GM20431 (cell line): ENCODE data around the gene XRCC2.
"Not testable (repeated sequence)": the region's sequence is repeated elsewhere in the genome, so short reads cannot be mapped to it uniquely, and the experiment has no call there.

ENCODE experiments used
- in situ Hi-C: fragments of 300-500 bp; cut with MseI, MboI; formaldehyde crosslinking; loops from one replicate; pipeline ENCODE4 v1.15.0; 2020; ENCODE audit warnings: low sequenced_read_pairs; ENCODE audit not compliant: unreplicated experiment

Gene XRCC2

GRCh38 chr7:152667958-152668357, 8.0 kb downstream of the XRCC2 start:
- in situ Hi-C loops: no loop called here

GRCh38 chr7:152666078-152666477, 9.9 kb downstream of the XRCC2 start:
- in situ Hi-C loops: no loop called here

- in situ Hi-C loops: no loop called here
Observed at GRCh38 chr7:152664636-152665035, 11.3 kb downstream of the XRCC2 start.

- in situ Hi-C loops: no loop called here
Observed at GRCh38 chr7:152663931-152664330, 12.0 kb downstream of the XRCC2 start.

GRCh38 chr7:152663148-152663740, 12.7 kb downstream of the XRCC2 start:
- in situ Hi-C loops: no loop called here

- in situ Hi-C loops: no loop called here
Observed at GRCh38 chr7:152661479-152661878, 14.5 kb downstream of the XRCC2 start.

- in situ Hi-C loops: no loop called here
Observed at GRCh38 chr7:152660021-152660420, 15.9 kb downstream of the XRCC2 start.

GRCh38 chr7:152654971-152655370, 21.0 kb downstream of the XRCC2 start:
- in situ Hi-C loops: no loop called here

- in situ Hi-C loops: no loop called here
Observed at GRCh38 chr7:152649220-152649619, 26.7 kb downstream of the XRCC2 start.

GRCh38 chr7:152647009-152647408, 28.9 kb downstream of the XRCC2 start:
- in situ Hi-C loops: no loop called here

- in situ Hi-C loops: not testable (repeated sequence)
Observed at GRCh38 chr7:152646579-152646978, 29.4 kb downstream of the XRCC2 start.

GRCh38 chr7:152643979-152644559, 31.9 kb downstream of the XRCC2 start:
- in situ Hi-C loops: no loop called here

- in situ Hi-C loops: no loop called here
Observed at GRCh38 chr7:152641384-152641783, 34.6 kb downstream of the XRCC2 start.

GRCh38 chr7:152640829-152641228, 35.1 kb downstream of the XRCC2 start:
- in situ Hi-C loops: no loop called here

GRCh38 chr7:152637920-152638580, 37.9 kb downstream of the XRCC2 start:
- in situ Hi-C loops: no loop called here

- in situ Hi-C loops: no loop called here
Observed at GRCh38 chr7:152637161-152637560, 38.8 kb downstream of the XRCC2 start.

- in situ Hi-C loops: no loop called here
Observed at GRCh38 chr7:152636441-152636840, 39.5 kb downstream of the XRCC2 start.

- in situ Hi-C loops: no loop called here
Observed at GRCh38 chr7:152633504-152633903, 42.4 kb downstream of the XRCC2 start.

GRCh38 chr7:152633072-152633471, 42.9 kb downstream of the XRCC2 start:
- in situ Hi-C loops: no loop called here

- in situ Hi-C loops: not testable (repeated sequence)
Observed at GRCh38 chr7:152628772-152629171, 47.2 kb downstream of the XRCC2 start.

- in situ Hi-C loops: no loop called here
Observed at GRCh38 chr7:152624228-152624627, 51.7 kb downstream of the XRCC2 start.

- in situ Hi-C loops: no loop called here
Observed at GRCh38 chr7:152621426-152621825, 54.5 kb downstream of the XRCC2 start.
